G401 (cell line): Measurements from ENCODE around the gene SPP2. TPM values are rescaled to one million over a fixed set of nuclear protein-coding genes. Genes with fewer than 3 reads are reported as not detected.

Experiments
- DNase-seq: peaks from one replicate; pipeline ENCODE4 v3.0.0-alpha.2; 2015; ENCODE audit warnings: low spot score
- in situ Hi-C: cut with HindIII; loops from 2 replicates; pipeline ENCODE4 v1.10.0; 2016; ENCODE audit warnings: low sequenced_read_pairs, mixed read lengths
- total RNA-seq: library from RNA; depleted of rRNA; stranded (reverse); fragments of >200 nt; shearing (Covaris generic); gene quantifications from 2 replicates; pipeline ENCODE4 v1.2.3, GENCODE V29; 2014

The SPP2 gene
- total RNA-seq, 1 experiment from 2014 or later: not detected

- in situ Hi-C loops: no loop called here
- DNase-seq: no peak
These were observed 17.3 kb upstream of the SPP2 start for GRCh38 chr2:234033174-234033573.

- in situ Hi-C loops: no loop called here
- no peak for DNase-seq
These were observed 16.6 kb upstream of the SPP2 start for GRCh38 chr2:234033885-234034284.

GRCh38 chr2:234038076-234038802, 12.3 kb upstream of the SPP2 start:
- in situ Hi-C loops: no loop called here
- no peak for DNase-seq

GRCh38 chr2:234044157-234044556, 6.3 kb upstream of the SPP2 start:
- in situ Hi-C loops: no loop called here
- no peak for DNase-seq

- peak; percentile 7 for DNase-seq
- in situ Hi-C loops: no loop called here
These were observed 4.0 kb upstream of the SPP2 start for GRCh38 chr2:234046521-234046920.

- DNase-seq: no peak
- in situ Hi-C loops: no loop called here
These were observed 3.1 kb upstream of the SPP2 start for GRCh38 chr2:234047361-234047760.

- in situ Hi-C loops: no loop called here
These were observed 2.5 kb upstream of the SPP2 start for GRCh38 chr2:234048049-234048448.

GRCh38 chr2:234051374-234052070, 1.0 kb downstream of the SPP2 start:
- in situ Hi-C loops: no loop called here
- no peak for DNase-seq

More at GRCh38 chr2:234048049-234048448, 2.5 kb upstream of the SPP2 start:
- no peak for DNase-seq

- in situ Hi-C loops: no loop called here
- no peak for DNase-seq
These were observed 8.4 kb downstream of the SPP2 start for GRCh38 chr2:234058881-234059280.

- no peak for DNase-seq
- in situ Hi-C loops: no loop called here
These were observed 9.7 kb downstream of the SPP2 start for GRCh38 chr2:234060236-234060635.

GRCh38 chr2:234061624-234062257, 11.2 kb downstream of the SPP2 start:
- DNase-seq: no peak
- in situ Hi-C loops: no loop called here

- in situ Hi-C loops: no loop called here
These were observed 16.1 kb downstream of the SPP2 start for GRCh38 chr2:234066587-234066986.

GRCh38 chr2:234071664-234072063, 21.2 kb downstream of the SPP2 start:
- in situ Hi-C loops: no loop called here
- DNase-seq: no peak

More at GRCh38 chr2:234066587-234066986, 16.1 kb downstream of the SPP2 start:
- no peak for DNase-seq

GRCh38 chr2:234072454-234072853, 22.0 kb downstream of the SPP2 start:
- DNase-seq: no peak
- in situ Hi-C loops: no loop called here

GRCh38 chr2:234074751-234075517, 24.4 kb downstream of the SPP2 start:
- no peak for DNase-seq
- in situ Hi-C loops: no loop called here

GRCh38 chr2:234075518-234075915, 25.0 kb downstream of the SPP2 start:
- in situ Hi-C loops: no loop called here
- DNase-seq: peak; percentile 7

- in situ Hi-C loops: no loop called here
- DNase-seq: no peak
These were observed 25.4 kb downstream of the SPP2 start for GRCh38 chr2:234075947-234076346.

GRCh38 chr2:234076451-234076850, 25.9 kb downstream of the SPP2 start:
- in situ Hi-C loops: no loop called here
- no peak for DNase-seq

GRCh38 chr2:234078129-234078528, 27.6 kb downstream of the SPP2 start:
- in situ Hi-C loops: no loop called here
- DNase-seq: no peak
